Measurements from ENCODE around the gene DAAM1. TPM values are rescaled to one million over a fixed set of nuclear protein-coding genes. Genes with fewer than 3 reads are reported as not detected.

Gene DAAM1
- polyA plus RNA-seq, 2 of the 4 experiments (the other 2 are of a cell fraction): 6.8 to 10.8 TPM

DNA sequence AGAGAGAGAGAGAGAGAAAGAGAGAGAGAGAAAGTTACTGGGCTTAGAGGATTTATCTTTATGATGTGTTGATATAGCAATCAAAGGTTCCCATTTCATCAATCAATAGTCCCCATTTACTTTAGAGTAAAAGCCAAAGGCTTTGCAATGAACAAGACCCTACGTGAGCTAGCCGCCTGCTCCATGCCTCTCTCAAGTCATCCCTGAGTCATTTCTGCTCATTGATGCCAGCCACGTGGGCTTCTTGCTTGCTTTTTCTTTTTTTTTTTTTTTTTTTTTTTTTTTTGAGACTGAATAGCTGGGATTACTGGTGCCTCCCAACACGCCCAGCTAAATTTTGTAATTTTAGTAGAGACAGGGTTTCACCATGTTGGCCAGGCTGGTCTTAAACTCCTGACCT lies 205.8 kb downstream of the DAAM1 start (continued):
- no peak for TF ChIP-seq EHMT2 (IDR thresholded peaks at IDR 0.05; ENCODE audit: low read depth)
- TF ChIP-seq, protein P1, sequence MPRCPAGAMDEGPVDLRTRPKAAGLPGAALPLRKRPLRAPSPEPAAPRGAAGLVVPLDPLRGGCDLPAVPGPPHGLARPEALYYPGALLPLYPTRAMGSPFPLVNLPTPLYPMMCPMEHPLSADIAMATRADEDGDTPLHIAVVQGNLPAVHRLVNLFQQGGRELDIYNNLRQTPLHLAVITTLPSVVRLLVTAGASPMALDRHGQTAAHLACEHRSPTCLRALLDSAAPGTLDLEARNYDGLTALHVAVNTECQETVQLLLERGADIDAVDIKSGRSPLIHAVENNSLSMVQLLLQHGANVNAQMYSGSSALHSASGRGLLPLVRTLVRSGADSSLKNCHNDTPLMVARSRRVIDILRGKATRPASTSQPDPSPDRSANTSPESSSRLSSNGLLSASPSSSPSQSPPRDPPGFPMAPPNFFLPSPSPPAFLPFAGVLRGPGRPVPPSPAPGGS (IDR thresholded peaks at IDR 0.05): no peak
- TF ChIP-seq NR3C1 (IDR thresholded peaks at IDR 0.05): no peak
- TF ChIP-seq JUN (IDR thresholded peaks at IDR 0.05): no peak
- TF ChIP-seq FOSB (CRISPR knock-in tag; IDR thresholded peaks at IDR 0.05): no peak
- TF ChIP-seq EHF (CRISPR knock-in tag; IDR thresholded peaks at IDR 0.05): no peak
- TF ChIP-seq, protein P2, sequence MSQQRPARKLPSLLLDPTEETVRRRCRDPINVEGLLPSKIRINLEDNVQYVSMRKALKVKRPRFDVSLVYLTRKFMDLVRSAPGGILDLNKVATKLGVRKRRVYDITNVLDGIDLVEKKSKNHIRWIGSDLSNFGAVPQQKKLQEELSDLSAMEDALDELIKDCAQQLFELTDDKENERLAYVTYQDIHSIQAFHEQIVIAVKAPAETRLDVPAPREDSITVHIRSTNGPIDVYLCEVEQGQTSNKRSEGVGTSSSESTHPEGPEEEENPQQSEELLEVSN (IDR thresholded peaks at IDR 0.05; ENCODE audit: borderline replicate concordance, low read depth): no peak
- TF ChIP-seq RFX5 (IDR thresholded peaks at IDR 0.05): no peak
- TF ChIP-seq EP300 (IDR thresholded peaks at IDR 0.05): no peak
- TF ChIP-seq ESRRA (IDR thresholded peaks at IDR 0.05; ENCODE audit: borderline replicate concordance, low read length): no peak
- no peak for TF ChIP-seq FOSL2 (IDR thresholded peaks at IDR 0.05)
- no peak for TF ChIP-seq FOSL2 (CRISPR knock-in tag; IDR thresholded peaks at IDR 0.05)

DNA sequence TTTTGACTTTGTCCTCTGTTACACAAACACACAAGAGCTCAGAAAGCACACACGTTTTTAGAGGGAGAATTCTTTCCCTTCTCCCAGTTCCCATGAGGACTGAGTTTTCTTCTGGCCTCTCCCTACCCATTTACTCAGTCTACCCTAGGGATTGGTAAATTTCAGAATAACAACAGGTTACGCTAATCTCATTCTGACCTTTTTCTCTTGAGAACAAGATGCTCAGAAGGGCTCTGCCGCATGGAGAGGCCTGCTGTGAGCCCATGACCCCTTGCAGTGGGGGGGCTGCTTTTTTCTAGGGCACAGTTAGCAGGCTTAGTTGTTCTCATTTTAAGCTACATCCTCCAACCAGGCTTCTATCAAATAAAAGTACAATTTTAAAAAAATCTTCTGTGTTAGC lies 207.2 kb downstream of the DAAM1 start:
- no peak for ATAC-seq
- WGBS (ENCODE audit: missing lambda C conversion rate): 73% methylated on average over 3 of the region's 3 CpGs
- ChIA-PET CTCF (no interaction called here), POLR2A (no interaction called here)
- no peak for DNase-seq (ENCODE audit: low read depth in 1 of 2, low spot score in 1 of 2)
- no peaks in the 10 kb centered on the region for H3K4me1 ChIP-seq
- H3K27ac ChIP-seq: no peak overlapping the region
- H3K4me2 ChIP-seq: no peak overlapping the region
- TF ChIP-seq, protein P3, sequence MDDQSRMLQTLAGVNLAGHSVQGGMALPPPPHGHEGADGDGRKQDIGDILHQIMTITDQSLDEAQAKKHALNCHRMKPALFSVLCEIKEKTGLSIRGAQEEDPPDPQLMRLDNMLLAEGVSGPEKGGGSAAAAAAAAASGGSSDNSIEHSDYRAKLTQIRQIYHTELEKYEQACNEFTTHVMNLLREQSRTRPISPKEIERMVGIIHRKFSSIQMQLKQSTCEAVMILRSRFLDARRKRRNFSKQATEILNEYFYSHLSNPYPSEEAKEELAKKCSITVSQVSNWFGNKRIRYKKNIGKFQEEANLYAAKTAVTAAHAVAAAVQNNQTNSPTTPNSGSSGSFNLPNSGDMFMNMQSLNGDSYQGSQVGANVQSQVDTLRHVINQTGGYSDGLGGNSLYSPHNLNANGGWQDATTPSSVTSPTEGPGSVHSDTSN (IDR thresholded peaks at IDR 0.05): no peak
- TF ChIP-seq SREBF2 (IDR thresholded peaks at IDR 0.05) (no peak), CHD2 (IDR thresholded peaks at IDR 0.05; ENCODE audit: low read length, partially characterized antibody) (no peak), JUNB (IDR thresholded peaks at IDR 0.05) (no peak), NPAS2 (CRISPR knock-in tag; IDR thresholded peaks at IDR 0.05; ENCODE audit: borderline replicate concordance) (no peak), KDM5A (IDR thresholded peaks at IDR 0.05) (no peak), FOSL2 (IDR thresholded peaks at IDR 0.05) (no peak), FOSL2 (CRISPR knock-in tag; IDR thresholded peaks at IDR 0.05) (no peak), HOXB13 (CRISPR knock-in tag; IDR thresholded peaks at IDR 0.05; ENCODE audit: low read depth) (no peak)
- TF ChIP-seq, protein P4, sequence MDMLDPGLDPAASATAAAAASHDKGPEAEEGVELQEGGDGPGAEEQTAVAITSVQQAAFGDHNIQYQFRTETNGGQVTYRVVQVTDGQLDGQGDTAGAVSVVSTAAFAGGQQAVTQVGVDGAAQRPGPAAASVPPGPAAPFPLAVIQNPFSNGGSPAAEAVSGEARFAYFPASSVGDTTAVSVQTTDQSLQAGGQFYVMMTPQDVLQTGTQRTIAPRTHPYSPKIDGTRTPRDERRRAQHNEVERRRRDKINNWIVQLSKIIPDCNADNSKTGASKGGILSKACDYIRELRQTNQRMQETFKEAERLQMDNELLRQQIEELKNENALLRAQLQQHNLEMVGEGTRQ (IDR thresholded peaks at IDR 0.05): no peak
- H3K9me3 ChIP-seq: no peaks in the 10 kb centered on the region
- no peak overlapping the region for H3K4me3 ChIP-seq
- FAIRE-seq: no peak

DNA sequence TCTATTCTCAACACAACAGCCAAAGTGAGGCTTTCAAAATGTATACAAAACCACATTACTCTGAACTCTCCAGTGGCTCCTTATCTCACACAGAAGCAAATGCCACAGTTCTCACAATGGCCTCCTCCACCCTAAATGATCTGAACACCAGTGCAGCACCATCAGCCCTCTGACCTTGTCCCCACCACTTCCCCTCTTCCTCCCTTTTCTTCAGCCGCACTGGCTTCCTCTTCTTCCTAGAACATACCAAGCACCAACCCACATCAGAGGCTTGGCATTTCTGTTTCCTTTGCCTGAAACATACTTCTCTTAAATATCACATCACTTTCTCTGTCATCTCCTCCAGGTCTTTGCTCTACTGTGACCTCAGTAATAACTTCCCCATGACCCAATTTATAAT lies 210.4 kb downstream of the DAAM1 start:
- TF ChIP-seq JUN (IDR thresholded peaks at IDR 0.05) (no peak), EHMT2 (IDR thresholded peaks at IDR 0.05; ENCODE audit: low read depth) (no peak), ESRRA (IDR thresholded peaks at IDR 0.05; ENCODE audit: borderline replicate concordance, low read length) (no peak), HOXB5 (CRISPR knock-in tag; IDR thresholded peaks at IDR 0.05) (no peak), HES2 (IDR thresholded peaks at IDR 0.05) (no peak), MYC (IDR thresholded peaks at IDR 0.05; ENCODE audit: borderline replicate concordance, low read length) (no peak), ZNF302 (CRISPR knock-in tag; IDR thresholded peaks at IDR 0.05) (no peak), HDAC2 (IDR thresholded peaks at IDR 0.05) (no peak), BHLHE40 (IDR thresholded peaks at IDR 0.05; ENCODE audit: low read depth, low read length) (no peak), POLR2AphosphoS2 (conservative IDR thresholded peaks at IDR 0.05; ENCODE audit: low read length) (no peak), RNF2 (IDR thresholded peaks at IDR 0.05; ENCODE audit: borderline replicate concordance, low read depth) (no peak)
- TF ChIP-seq, protein P5, sequence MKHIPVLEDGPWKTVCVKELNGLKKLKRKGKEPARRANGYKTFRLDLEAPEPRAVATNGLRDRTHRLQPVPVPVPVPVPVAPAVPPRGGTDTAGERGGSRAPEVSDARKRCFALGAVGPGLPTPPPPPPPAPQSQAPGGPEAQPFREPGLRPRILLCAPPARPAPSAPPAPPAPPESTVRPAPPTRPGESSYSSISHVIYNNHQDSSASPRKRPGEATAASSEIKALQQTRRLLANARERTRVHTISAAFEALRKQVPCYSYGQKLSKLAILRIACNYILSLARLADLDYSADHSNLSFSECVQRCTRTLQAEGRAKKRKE (CRISPR knock-in tag; IDR thresholded peaks at IDR 0.05; ENCODE audit: low read depth): no peak
- Histone ChIP-seq H3K9me3 (peaks cover 3% of the 10 kb centered on the region; the same call in 1 of the 3 replicates), H3K4me1 (no peaks in the 10 kb centered on the region), H3K27ac (no peak overlapping the region), H3K4me3 (no peak overlapping the region), H3K4me2 (no peak overlapping the region)
- 95% methylated on average over 1 of the region's 1 CpG for WGBS (ENCODE audit: missing lambda C conversion rate)
- DNase-seq (ENCODE audit: low read depth in 1 of 2, low spot score in 1 of 2): no peak
- CTCF ChIA-PET: no interaction called here
- FAIRE-seq: no peak
- POLR2A ChIA-PET: no interaction called here
- ATAC-seq: no peak

All from A549 (cell line).